Measurements from ENCODE around the gene PERM1.
"Not testable (repeated sequence)": the region's sequence is repeated elsewhere in the genome, so short reads cannot be mapped to it uniquely, and the experiment has no call there.

PERM1 gene

DNA sequence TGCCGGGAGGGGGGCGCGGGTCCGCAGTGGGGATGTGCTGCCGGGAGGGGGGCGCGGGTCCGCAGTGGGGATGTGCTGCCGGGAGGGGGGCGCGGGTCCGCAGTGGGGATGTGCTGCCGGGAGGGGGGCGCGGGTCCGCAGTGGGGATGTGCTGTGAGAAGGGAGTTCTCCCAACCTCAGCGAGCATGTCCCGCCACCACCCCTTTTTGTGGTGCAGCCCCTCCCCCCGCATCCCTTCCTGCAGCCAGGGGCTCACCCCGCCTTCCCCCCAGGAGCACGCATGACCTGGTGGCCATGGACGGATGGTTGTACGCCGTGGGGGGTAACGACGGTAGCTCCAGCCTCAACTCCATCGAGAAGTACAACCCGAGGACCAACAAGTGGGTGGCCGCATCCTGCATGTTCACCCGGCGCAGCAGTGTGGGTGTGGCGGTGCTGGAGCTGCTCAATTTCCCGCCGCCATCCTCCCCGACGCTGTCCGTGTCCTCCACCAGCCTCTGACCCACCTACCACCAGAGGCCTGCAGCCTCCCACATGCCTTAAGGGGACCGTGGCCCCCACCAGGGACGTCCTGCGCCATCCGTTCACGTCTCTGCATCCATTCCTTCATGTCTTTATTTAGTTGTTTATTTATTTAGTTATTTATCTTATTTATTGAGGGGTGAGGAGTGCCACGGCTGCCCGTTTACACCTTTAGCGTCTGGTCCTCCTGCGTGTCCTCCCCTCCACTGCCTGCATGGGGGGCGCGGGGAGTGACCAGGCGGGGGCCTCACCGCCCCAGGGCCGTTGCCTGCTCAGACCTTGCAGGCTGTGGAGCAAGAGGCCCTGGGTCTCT lies 17.0 kb downstream of the PERM1 start:
- DNase-seq = no peak

DNA sequence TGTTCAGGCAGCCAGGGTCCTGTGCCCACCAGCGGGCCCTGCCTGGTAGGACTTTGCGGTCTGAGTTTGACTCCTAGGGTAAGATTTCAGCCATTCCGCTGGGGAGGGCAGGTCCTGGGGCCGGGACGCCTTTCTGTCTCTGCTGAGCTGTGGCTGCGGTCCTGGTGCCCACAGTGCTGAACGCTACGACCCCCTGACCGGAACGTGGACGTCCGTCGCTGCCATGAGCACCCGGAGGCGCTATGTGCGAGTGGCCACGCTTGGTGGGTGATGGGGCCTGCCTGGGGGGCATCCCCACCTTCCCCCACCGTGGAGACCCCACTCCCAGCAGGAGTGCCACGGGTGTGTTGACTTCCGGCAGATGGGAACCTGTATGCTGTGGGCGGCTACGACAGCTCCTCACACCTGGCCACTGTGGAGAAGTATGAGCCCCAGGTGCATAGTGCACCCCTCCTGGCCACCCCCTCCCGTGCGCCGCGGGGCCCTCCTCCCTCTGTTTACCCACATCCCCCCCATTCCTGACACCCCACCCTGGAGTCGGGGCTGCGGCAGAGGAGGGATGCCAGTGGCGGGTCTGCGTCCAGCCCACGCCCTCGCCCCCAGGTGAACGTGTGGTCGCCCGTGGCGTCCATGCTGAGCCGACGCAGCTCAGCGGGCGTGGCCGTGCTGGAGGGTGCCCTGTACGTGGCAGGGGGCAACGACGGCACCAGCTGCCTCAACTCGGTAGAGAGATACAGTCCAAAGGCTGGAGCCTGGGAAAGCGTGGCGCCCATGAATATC lies 18.0 kb downstream of the PERM1 start:
- DNase-seq = no peak

DNA sequence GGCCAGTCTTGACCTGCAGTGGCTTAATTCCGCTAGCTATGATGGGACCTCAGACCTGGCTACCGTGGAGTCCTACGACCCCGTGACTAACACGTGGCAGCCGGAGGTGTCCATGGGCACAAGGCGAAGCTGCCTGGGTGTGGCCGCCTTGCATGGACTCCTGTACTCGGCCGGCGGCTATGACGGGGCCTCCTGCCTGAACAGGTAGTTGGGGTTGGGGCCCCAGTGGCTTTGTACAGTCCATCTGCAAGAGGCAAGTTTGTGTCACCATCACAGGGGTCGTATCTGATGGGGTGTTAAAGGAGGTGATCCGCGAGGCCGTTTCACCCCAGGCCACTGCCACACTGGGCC lies 18.6 kb downstream of the PERM1 start:
- no peak for DNase-seq

DNA sequence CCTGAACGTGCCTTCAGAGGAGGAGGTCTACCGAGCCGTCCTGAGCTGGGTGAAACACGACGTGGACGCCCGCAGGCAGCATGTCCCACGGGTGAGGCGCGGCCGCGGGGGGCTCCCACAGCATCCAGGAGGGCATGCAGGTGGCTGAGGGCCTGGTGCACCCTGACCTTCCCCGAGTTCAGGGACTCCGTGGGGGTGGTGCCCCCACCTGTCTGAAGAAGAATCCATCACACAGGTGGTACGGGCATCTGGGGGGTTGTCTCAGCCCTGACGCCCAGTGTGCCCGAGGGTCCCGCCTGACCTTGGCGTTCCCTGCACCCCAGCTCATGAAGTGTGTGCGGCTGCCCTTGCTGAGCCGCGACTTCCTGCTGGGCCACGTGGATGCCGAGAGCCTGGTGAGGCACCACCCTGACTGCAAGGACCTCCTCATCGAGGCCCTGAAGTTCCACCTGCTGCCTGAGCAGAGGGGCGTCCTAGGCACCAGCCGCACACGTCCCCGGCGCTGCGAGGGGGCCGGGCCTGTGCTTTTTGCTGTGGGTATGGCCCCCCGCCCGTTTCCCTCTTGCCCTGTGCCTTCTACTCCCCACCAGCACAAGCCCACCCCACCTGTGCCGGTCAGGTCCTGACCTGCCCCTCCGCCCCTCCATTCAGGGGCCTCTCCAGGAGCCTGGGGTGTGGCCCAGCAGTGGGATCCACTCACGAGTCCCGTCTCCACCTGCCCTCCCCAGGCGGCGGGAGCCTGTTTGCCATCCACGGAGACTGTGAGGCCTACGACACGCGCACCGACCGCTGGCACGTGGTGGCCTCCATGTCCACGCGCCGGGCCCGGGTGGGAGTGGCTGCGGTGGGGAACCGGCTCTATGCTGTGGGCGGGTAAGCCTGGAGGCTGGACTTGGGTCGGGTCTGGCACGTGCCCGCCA lies 19.3 kb downstream of the PERM1 start:
- DNase-seq = no peak

DNA sequence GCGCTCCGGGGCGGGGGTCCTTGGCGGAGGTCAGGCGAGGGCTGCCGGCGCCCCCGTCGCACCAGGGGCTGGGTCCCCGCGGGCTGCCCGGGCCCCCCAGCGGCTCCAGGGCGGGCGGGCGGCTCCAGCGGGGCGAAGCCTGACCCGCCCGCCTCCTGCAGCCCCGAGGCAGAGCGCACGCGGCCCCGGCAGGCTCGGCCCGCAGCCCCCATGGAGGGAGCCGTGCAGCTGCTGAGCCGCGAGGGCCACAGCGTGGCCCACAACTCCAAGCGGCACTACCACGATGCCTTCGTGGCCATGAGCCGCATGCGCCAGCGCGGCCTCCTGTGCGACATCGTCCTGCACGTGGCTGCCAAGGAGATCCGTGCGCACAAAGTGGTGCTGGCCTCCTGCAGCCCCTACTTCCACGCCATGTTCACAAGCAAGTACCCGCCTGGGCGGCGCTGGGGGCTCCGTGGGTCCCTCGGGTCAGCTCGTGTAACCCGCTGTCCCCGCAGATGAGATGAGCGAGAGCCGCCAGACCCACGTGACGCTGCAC lies 20.7 kb downstream of the PERM1 start:
- no peak for DNase-seq

DNA sequence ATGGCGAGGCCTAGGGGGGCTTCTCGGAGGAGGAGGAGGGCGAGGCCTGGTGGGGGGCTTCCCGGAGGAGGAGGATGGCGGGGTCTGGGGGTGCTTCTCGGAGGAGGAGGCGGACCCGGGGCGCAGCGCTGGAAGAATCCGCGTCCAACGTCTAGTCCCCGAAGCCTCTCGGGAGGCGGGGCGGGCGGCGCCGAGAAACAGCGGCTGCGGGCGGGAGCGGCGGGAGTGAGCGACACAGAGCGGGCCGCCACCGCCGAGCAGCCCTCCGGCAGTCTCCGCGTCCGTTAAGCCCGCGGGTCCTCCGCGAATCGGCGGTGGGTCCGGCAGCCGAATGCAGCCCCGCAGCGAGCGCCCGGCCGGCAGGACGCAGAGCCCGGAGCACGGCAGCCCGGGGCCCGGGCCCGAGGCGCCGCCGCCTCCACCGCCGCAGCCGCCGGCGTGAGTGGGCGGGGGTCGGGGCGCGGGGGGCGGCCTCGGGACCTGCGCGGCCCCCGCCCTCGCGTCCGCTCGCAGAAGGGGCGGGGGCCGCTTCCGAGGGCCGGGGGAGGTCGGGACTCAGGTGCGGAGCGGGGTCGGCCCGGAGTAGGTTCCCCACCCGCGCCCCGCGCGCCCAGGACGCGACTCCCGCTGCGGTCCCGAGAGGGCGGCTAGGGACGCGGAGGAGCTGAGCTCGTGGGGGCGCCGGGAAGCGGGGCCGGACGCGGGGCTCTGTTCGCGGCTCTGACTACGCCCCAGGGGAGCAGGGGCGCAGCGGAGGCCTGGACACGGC lies 21.3 kb downstream of the PERM1 start, which contains the start of gene KLHL17:
KLHL17 (plus strand) TSS at position 222 of the 769 bp plus-strand sequence; CDS start at position 332, 110 bp downstream.
- DNase-seq = no peak

DNA sequence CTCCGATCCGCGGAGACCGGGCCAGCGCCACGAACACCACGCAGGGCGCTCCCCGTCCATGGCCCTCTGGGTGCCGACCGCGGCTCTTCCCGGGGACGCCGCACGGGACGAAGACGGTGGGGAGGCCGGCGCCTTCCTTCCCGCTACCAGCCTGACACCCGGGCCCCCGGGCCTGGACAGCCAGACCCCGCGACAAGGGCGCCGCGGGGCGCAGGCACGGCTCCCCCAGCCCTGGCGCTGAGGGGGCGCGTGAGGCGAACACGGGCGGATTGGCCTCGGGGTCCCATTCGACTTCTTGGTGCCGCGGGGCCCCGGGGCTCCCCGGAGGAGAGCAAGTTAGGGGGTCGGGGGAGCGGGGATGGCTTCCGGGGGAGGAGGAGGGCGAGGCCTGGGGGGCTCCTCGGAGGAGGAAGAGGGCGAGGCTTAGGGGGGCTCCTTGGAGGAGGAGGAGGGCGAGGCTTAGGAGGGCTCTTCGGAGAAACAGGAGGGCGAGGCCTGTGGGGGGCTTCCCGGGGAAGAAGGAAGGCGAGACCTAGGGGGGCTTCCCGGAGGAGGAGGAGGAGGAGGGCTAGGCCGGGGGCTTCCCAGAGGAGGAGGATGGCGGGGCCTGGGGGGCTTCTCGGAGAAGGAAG lies 22.0 kb downstream of the PERM1 start:
- no peak for DNase-seq

DNA sequence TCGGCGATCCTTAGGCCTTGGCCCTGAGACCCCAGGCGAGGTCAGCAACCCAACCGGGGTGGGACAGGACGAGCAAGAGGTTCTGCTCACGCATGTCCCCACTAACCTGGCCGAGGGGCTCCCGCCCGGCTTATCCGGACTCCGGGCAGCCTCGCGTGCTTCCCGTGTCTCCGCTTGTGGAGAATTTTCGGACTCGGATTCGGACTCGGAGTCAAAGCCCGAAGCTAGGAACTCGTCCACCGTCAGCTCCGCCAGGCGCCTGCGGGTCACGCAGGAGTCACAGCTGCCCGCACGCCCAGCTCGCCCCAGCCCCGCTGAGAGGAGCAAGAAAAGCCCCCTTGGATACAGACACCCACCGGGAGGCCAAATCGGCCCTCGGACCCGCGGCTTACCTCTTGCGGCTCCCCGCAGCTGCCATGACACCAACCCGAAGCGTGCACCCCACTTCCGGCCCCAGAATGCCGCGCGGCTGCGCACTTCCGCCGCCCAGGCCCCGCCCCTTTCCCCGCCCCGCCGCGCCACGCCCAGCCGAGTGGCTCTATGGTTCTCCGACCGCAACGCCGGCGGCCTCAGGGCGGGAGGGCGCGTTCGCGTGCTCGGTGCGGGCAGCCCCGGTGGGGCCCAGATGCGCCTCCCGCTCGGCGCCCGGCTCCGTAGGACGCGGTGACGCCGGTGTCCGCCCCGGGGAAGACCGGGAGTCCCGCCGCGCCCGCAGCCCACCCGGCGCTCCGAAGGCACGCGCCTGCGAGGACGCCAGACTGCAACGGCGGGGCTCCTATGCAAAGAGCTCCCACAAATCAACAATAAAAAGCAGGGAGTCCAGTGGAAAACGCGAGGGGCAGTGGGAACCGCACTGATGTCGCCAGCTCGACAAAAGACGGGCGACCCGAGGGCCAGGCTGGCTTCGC lies 22.8 kb downstream of the PERM1 start, which contains the start of gene NOC2L:
NOC2L (minus strand) TSS at position 434 of the 908 bp plus-strand sequence; CDS start at position 418, 16 bp downstream.
- peak; percentile 64 for DNase-seq

DNA sequence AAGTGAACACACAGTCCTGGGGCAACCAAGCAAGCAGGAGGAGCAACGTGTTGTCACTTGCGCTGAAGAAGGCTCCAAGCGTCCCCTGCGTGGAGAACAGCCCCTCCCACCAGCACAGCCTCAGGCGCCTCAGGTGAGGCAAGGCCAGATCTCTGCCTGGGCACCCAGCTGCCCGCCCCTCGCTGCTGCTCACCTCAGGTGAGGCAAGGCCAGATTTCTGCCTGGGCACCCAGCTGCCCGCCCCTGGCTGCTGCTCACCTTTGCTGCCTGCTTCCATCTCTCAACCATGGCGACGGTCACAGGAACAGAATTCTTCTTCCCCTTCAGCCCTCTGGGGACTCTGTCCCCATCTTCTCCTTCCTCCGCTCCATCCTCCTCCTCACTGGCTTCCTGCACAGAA lies 25.3 kb downstream of the PERM1 start:
- no peak for DNase-seq

DNA sequence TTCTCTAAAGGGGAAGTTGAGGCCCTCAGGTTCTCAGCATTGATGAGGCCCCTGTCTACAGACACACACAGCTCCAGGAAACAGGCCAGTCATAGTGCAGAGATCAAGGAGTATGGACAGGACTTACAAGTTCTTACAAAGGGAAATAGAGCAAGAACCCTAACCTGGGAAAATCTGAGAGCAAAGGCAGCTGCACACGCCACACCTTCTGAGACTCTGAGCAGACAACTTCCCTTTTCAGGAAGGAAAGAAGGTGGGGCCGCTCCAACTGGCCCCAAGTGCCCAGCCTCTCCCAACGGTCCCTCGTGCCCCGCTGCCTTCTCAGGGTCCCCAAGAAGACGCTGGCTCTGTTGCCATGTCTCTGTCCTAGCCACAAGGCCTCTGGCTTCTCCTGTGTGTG lies 26.4 kb downstream of the PERM1 start:
- DNase-seq = no peak

DNA sequence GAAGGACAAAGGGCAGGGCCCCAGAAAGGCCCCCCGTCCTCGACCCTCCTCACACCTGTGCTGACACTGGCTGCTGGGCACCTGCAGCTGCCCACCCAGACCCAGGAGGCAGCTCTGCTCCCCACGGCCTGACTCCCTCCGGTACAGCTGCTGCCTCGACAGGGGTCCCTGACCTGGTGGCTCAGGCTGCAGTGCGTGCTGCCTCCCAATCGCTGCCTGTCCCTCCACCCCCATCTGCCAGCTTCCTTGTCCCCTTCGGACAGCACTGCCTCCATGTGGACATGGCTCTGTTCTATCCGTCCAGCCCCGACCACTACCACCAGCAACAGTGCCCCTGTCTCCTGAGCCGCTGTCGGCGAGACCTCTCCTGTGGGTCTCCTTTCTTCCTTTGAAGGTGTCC lies 27.0 kb downstream of the PERM1 start:
- no peak for DNase-seq

DNA sequence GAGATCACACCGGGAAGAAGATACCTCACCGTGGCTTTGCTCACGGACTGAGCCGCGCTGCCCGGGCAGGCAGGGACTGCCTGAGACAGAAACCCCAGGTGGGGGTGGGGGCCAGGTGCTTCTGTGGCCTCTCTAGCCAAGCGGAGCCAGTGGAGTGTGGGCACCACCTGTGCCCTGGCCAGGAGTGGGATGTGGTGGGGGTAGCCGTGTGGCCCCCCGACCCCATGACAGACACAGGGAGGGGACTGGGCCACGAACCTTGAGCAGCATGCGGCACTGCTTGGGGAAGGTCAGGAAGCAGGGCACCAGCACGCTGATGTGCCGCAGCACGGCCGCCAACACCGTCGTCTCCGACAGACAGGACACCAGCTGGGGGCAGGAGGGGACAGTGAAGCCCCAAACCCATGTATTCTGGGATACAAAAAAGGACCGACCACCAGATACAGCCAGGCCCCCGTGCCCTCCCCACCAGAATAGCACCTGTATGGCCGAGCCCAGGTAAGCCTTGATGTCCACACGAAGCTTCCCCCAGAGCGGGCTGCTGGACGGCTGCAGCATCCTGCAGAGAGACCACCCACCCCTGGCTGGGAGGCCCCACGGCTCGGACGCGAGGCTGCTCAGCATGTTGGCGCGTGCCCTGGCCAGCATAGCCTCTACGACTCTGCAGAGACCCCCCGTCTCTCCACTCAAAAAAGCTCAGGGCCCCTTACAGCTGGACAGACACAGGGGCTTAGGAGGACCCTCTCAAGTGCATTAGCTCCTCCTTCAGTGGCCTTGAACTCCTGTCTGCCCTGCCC lies 28.2 kb downstream of the PERM1 start:
- no peak for DNase-seq

DNA sequence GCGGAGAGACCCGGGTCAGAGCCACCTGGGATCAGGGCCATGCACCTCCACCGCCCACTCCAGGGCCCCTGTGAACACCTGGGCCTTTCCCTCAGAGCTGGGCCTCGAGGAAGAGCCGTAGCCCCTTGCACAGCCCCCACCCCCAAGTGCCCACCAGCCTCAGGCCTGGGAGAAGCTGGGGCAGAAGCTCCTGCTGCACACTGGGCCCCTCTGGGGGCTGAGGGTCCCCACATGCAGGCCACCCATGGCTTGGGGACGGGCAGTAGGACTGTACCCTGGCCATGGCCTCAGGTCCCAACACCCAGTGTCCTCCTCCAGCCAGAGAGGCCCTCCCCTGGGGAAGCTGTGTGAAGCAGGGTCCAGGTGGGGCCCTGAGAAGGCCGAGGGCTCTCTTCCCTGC lies 29.3 kb downstream of the PERM1 start:
- DNase-seq = no peak

DNA sequence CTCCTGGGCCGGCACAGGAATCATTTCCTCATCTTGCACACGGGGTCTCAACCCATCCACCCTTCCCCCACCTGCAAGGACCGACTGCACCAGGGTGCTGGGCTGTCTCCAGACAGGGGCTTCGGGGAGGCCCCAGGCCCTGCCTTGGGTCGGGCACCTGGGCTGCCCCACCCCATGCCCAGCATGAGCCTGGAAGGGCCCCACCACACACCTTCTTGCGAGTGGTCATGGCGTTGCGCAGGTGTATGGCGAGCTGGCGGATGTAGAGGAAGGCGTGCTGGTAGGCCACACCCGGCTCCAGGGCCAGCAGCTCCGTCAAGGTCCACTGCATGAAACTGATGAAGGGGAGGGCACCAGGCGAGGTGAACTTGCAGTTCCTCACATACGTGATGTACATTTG lies 29.7 kb downstream of the PERM1 start:
- DNase-seq = no peak

DNA sequence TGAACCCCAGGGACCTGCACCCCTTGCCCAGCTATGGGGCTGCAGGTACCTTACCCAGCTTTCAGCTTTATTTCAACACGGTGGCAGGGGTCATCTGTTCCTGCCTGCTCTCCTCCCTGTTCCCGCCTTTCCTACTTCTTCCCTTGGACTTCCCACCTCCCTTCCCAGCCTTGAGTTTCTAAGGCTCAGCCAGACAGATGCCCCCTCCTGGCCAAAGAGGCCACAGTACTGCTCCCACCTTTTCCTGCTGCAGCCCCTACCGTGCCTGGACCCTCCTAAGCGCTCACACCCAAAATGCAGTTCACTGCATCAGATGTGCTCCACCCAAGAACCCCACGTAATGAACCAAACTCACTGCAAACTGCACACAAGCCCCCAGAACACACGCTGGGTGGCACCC lies 30.5 kb downstream of the PERM1 start:
- DNase-seq = no peak

DNA sequence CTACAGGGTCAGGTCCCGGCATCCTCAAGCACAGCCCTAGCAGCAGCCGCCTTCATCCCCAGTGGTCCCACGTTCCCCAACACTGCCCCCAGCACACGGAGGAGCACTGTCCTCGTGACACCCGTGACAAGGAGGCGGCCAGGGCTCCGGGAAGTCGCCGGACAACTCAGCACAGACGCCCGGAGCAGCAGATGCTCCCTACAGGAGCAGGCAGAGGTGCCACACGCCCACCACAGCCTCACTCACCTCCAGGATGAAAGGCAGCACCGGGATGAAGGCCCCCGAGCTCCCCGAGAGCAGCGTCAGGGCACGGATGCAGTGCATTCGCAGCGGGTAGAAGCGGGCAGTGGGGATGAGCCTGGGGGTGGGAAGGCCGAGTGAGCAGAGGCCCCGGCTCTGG lies 31.0 kb downstream of the PERM1 start:
- DNase-seq = no peak

DNA sequence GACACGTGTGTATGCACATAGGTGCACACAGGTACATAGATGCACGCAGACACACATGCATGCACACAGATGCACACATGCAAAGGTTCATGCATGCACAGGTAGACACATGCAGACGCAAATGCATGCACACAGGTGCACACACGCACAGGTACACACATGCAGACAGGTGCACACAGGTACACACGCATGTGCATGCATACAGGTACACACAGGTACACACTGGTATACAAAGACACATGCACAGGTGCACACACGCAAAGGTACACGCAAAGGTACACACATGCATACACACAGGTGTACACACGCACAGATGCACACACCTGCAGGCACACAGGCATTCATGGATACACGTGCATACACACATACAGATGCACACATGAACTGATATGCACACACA lies 31.6 kb downstream of the PERM1 start:
- DNase-seq = no peak

DNA sequence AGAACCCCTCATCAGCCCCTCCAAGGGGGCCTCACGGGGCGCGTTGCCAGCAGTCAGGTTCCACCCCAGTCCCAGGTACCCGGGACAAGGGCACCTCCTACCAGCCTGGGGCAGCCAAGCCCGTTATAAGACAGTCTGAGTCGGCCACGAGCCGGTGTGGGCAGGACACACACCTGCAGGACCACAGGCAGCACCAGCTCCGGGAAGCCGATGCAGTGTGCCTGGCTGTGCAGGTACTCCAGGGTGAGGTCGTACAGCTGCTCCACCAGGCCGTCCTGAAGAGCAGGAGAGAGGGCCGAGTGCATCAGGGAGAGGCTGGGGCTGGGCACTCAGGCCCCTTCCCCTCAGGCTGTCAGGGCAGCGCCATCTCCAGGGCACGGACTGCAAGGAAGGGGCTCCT lies 33.9 kb downstream of the PERM1 start:
- DNase-seq = no peak

DNA sequence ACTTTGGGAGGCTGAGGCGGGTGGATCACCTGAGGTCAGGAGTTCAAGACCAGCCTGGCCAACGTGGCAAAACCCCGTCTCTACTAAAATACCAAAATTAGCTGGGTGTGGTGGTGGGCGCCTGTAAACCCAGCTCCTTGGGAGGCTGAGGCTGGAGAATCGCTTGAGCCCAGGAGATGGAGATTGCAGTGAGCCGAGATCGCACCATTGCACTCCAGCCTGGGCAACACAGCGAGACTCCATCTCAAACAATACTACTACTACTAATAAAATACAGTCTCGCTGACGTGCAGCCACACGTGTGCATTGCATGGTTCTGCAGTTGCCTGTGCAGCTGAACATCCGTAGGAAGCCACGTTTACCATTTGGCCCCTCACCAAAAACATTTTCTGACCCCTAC lies 35.1 kb downstream of the PERM1 start:
- not testable (repeated sequence) for DNase-seq

Measured in NCI-H1048 (cell line).